Measurements from ENCODE around the gene KNSTRN.

GRCh38 chr15:40357246-40357645 is 25.3 kb upstream of the KNSTRN start:
- TF ChIP-seq, protein P1, sequence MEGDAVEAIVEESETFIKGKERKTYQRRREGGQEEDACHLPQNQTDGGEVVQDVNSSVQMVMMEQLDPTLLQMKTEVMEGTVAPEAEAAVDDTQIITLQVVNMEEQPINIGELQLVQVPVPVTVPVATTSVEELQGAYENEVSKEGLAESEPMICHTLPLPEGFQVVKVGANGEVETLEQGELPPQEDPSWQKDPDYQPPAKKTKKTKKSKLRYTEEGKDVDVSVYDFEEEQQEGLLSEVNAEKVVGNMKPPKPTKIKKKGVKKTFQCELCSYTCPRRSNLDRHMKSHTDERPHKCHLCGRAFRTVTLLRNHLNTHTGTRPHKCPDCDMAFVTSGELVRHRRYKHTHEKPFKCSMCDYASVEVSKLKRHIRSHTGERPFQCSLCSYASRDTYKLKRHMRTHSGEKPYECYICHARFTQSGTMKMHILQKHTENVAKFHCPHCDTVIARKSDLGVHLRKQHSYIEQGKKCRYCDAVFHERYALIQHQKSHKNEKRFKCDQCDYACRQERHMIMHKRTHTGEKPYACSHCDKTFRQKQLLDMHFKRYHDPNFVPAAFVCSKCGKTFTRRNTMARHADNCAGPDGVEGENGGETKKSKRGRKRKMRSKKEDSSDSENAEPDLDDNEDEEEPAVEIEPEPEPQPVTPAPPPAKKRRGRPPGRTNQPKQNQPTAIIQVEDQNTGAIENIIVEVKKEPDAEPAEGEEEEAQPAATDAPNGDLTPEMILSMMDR (IDR thresholded peaks at IDR 0.05): no peak
- no peak for TF ChIP-seq POLR2A (IDR thresholded peaks at IDR 0.05)

All from thyroid gland (tissue), 4 donors.